Kidney epithelial cell (primary cell): ENCODE results near the gene FAM193B. TPM values are rescaled to one million over a fixed set of nuclear protein-coding genes. Genes with fewer than 3 reads are reported as not detected.

Experiments
- DNase-seq: peaks from one replicate; pipeline ENCODE4 v3.0.0-alpha.2; 2010; ENCODE audit warnings: low read depth
- H3K27me3 ChIP-seq: 2 replicates; pipeline ENCODE4 v1.6.0; 2011; ENCODE audit warnings: low read length; ENCODE audit not compliant: control insufficient read depth, insufficient read depth
- H3K36me3 ChIP-seq: 2 replicates; pipeline ENCODE4 v1.5.1; 2011; ENCODE audit warnings: low read length; ENCODE audit not compliant: control insufficient read depth, insufficient read depth
- H3K4me3 ChIP-seq: 2 replicates; pipeline ENCODE4 v1.5.1; 2011; ENCODE audit warnings: low read depth, mild to moderate bottlenecking, control low read depth, low read length
- CTCF ChIP-seq: IDR thresholded peaks from 2 replicates; pipeline ENCODE4 v1.5.1; 2011; ENCODE audit warnings: mild to moderate bottlenecking, moderate library complexity, low read length, control low read depth, inconsistent platforms; ENCODE audit not compliant: insufficient read depth, poor library complexity, severe bottlenecking
- total RNA-seq: library from RNA; depleted of rRNA; stranded (reverse); fragments of >200 nt; gene quantifications from 2 replicates; pipeline ENCODE4 v1.2.3, GENCODE V29; 2015

FAM193B gene
- total RNA-seq, 1 donor from 2014 or later, result 29.5 TPM

DNA sequence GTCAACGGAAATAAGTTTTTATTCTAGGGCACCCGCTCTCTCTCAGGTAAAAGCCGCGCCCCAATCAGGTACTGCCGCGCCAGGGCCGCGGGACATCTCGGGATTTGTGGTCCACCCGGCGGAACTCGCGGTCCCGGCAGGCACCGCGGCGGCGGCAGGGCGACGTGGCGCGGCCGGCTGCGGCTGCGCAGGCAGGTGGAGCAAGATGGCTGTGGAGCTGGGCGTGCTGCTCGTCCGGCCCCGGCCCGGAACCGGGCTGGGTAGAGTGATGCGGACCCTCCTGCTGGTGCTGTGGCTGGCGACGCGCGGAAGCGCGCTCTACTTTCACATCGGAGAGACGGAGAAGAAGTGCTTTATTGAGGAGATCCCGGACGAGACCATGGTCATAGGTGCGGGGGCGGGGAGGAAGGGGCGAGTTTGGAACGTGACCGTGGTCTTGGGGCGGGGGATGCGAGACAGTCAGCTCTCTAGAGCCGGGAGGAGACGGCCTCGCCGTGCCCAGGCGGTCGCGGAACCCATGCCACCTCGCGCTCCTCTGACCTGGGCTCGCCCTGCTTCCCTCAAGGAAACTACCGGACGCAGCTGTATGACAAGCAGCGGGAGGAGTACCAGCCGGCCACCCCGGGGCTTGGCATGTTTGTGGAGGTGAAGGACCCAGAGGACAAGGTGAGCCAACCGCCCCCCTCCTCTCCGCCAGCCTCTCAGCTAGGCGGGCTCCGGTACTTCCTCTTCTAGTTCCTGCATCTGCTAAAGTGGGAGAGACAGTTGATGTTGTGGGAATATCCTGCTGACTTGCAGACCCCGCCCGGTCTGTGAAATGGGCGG is 37.9 kb upstream of the FAM193B start, which contains the start of gene TMED9:
Gene TMED9 (plus strand): TSS at position 194 of the 825 bp plus-strand sequence. CDS start 12 bp downstream, at position 206.
- DNase-seq, result peak; percentile 43
- peaks cover 6% of the 10 kb centered on the region for H3K27me3 ChIP-seq
- peaks cover 1% of the 10 kb centered on the region for H3K36me3 ChIP-seq
- TF ChIP-seq CTCF, result no peak
- H3K4me3 ChIP-seq, result peak within 1 kb of the TSS; percentile 98

- Histone ChIP-seq H3K27me3 (peaks cover 7% of the 10 kb centered on the region), H3K4me3 (peak overlapping the region; percentile 98), H3K36me3 (peaks cover 1% of the 10 kb centered on the region)
- TF ChIP-seq CTCF, result no peak
- no peak for DNase-seq
These were observed 37.3 kb upstream of the FAM193B start for GRCh38 chr5:177591690-177592009.

DNA sequence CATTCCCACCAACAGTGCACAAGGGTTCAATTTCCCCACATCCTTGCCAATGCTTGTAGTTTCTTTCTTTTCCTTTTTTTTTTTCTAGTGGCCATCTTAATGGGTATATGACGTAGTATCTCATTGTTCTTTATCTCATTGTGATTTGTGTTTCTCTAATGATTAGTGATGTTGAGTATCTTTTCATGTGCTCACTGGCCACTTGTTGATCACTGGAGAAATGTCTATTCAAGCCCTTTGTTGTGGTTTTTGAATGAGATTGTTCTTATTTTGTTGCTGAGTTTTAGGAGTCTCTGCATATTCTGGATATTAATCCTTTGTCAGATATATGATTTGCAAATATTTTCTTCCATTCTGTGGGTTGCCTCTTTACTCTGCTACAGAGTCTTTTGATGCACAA is 36.0 kb upstream of the FAM193B start:
- H3K4me3 ChIP-seq, result no peak overlapping the region

GRCh38 chr5:177588413-177588909 is 34.1 kb upstream of the FAM193B start:
- no peak for DNase-seq
- peaks cover 16% of the 10 kb centered on the region for H3K27me3 ChIP-seq
- no peak overlapping the region for H3K4me3 ChIP-seq
- TF ChIP-seq CTCF, result no peak
- no peaks in the 10 kb centered on the region for H3K36me3 ChIP-seq

More for the DNA sequence above, 36.0 kb upstream of the FAM193B start:
- peaks cover 8% of the 10 kb centered on the region for H3K27me3 ChIP-seq
- DNase-seq, result no peak
- no peak for TF ChIP-seq CTCF
- H3K36me3 ChIP-seq, result no peaks in the 10 kb centered on the region

- no peaks in the 10 kb centered on the region for H3K36me3 ChIP-seq
- H3K4me3 ChIP-seq, result no peak overlapping the region
- DNase-seq, result no peak
- no peak for TF ChIP-seq CTCF
- peaks cover 5% of the 10 kb centered on the region for H3K27me3 ChIP-seq
These were observed 24.0 kb upstream of the FAM193B start for GRCh38 chr5:177578316-177578715.
